ENCODE measurements around the gene GOLGB1.
"Not testable (repeated sequence)": the region's sequence is repeated elsewhere in the genome, so short reads cannot be mapped to it uniquely, and the experiment has no call there.

GOLGB1 gene

GRCh38 chr3:121696186-121696585 is 53.4 kb downstream of the GOLGB1 start:
- intact Hi-C loops (cut with DNase I) = no loop called here
- no peak for DNase-seq

- intact Hi-C loops (cut with DNase I) = no loop called here
- no peak for DNase-seq
Observed at GRCh38 chr3:121692010-121692699, 57.4 kb downstream of the GOLGB1 start.

GRCh38 chr3:121690777-121691405 is 58.6 kb downstream of the GOLGB1 start:
- DNase-seq = no peak
- intact Hi-C loops (cut with DNase I) = no loop called here

GRCh38 chr3:121688747-121689146 is 60.8 kb downstream of the GOLGB1 start:
- DNase-seq; intact Hi-C loops (cut with DNase I): not testable (repeated sequence)

- intact Hi-C loops (cut with DNase I) = no loop called here
- no peak for DNase-seq
Observed at GRCh38 chr3:121681792-121682191, 67.7 kb downstream of the GOLGB1 start.

- no peak for DNase-seq
- intact Hi-C loops (cut with DNase I) = no loop called here
Observed at GRCh38 chr3:121677141-121677540, 72.4 kb downstream of the GOLGB1 start.

GRCh38 chr3:121670676-121671075 is 78.9 kb downstream of the GOLGB1 start:
- no peak for DNase-seq
- intact Hi-C loops (cut with DNase I) = no loop called here

- peak in 2 of 42 donors; percentile 13 to 25 for DNase-seq
- intact Hi-C loops (cut with DNase I) = no loop called here
Observed at GRCh38 chr3:121667333-121667732, 82.2 kb downstream of the GOLGB1 start.

GRCh38 chr3:121665488-121665887 is 84.1 kb downstream of the GOLGB1 start:
- no peak for DNase-seq
- intact Hi-C loops (cut with DNase I) = no loop called here

GRCh38 chr3:121663171-121663847 is 86.2 kb downstream of the GOLGB1 start:
- intact Hi-C loops (cut with DNase I) = no loop called here
- DNase-seq = no peak

- no peak for DNase-seq
- intact Hi-C loops (cut with DNase I) = no loop called here
Observed at GRCh38 chr3:121662742-121663141, 86.8 kb downstream of the GOLGB1 start.

GRCh38 chr3:121661376-121661775 is 88.2 kb downstream of the GOLGB1 start:
- intact Hi-C loops (cut with DNase I) = no loop called here
- DNase-seq = no peak

GRCh38 chr3:121660356-121661171 is 89.0 kb downstream of the GOLGB1 start, which contains the start of gene HCLS1:
Gene HCLS1, minus strand, starts transcription at chr3:121660903. Its CDS starts 2,556 bp downstream, at chr3:121658347.
- intact Hi-C loops (cut with DNase I) = no loop called here
- peak in 37 of 42 donors; percentile 4 to 63 (median 32) for DNase-seq

GRCh38 chr3:121659586-121659985 is 90.0 kb downstream of the GOLGB1 start:
- no peak for DNase-seq
- intact Hi-C loops (cut with DNase I) = no loop called here

GRCh38 chr3:121658716-121659435 is 90.7 kb downstream of the GOLGB1 start:
- intact Hi-C loops (cut with DNase I) = no loop called here
- no peak for DNase-seq

- no peak for DNase-seq
- intact Hi-C loops (cut with DNase I) = no loop called here
Observed at GRCh38 chr3:121654493-121655385, 94.8 kb downstream of the GOLGB1 start.

GRCh38 chr3:121651684-121652083 is 97.9 kb downstream of the GOLGB1 start:
- DNase-seq = no peak
- intact Hi-C loops (cut with DNase I) = no loop called here

- no peak for DNase-seq
- intact Hi-C loops (cut with DNase I) = no loop called here
Observed at GRCh38 chr3:121649645-121650044, 99.9 kb downstream of the GOLGB1 start.
